IgD-negative memory B cell (primary cell): ENCODE data around the gene KCNIP1. TPM values are rescaled to one million over a fixed set of nuclear protein-coding genes. Genes with fewer than 3 reads are reported as not detected.

Experiments used
- H3K27ac Mint-ChIP-seq, 3 donors: one replicate each; pipeline ENCODE4 v1.8.0; 2020 to 2022; ENCODE audit warnings: mild to moderate bottlenecking in 3 of 3, mixed read lengths in 3 of 3, moderate library complexity in 1 of 3
- H3K27me3 Mint-ChIP-seq: one replicate; pipeline ENCODE4 v1.8.0; 2021; ENCODE audit warnings: mixed read lengths
- H3K36me3 Mint-ChIP-seq: one replicate; pipeline ENCODE4 v1.8.0; 2020; ENCODE audit warnings: mild to moderate bottlenecking, mixed read lengths
- H3K4me1 Mint-ChIP-seq, 3 donors: one replicate each; pipeline ENCODE4 v1.8.0; 2020 to 2022; ENCODE audit warnings: mixed read lengths in 3 of 3, mild to moderate bottlenecking in 1 of 3
- H3K4me3 Mint-ChIP-seq, 4 donors: one replicate each; pipeline ENCODE4 v1.8.0; 2020 to 2022; ENCODE audit warnings: mild to moderate bottlenecking in 4 of 4, mixed read lengths in 4 of 4, moderate library complexity in 3 of 4
- H3K9me3 Mint-ChIP-seq, 3 donors: one replicate each; pipeline ENCODE4 v1.8.0; 2020 to 2021; ENCODE audit warnings: mixed read lengths in 3 of 3, mild to moderate bottlenecking in 1 of 3
- polyA plus RNA-seq: library from polyadenylated mRNA; unstranded; fragments of 300-500 nt; fragmentation: Illumina TruSeq; gene quantifications from one replicate; pipeline ENCODE4 v1.2.3, GENCODE V29; 2021

The KCNIP1 gene
- polyA plus RNA-seq, 1 donor from 2014 or later = not detected

DNA sequence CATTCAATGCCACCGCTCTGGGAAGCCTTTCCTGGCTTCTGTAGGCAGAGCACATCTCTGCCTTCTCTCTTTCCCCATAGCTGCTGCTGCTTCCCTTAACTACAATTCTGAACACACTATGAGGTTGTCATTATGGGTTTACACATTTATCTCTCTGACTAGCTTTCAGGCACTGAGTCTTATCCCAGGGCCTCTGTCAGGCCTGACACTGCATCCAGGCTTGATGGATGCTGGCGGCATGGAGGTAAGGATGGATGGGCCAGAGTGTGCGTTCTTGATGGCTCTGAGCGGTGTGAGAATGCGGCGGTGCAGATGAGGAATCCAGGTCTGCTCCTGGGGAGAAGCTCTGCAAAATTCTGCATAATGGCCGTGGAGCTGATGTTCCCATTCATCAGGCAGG is 6.3 kb downstream of the KCNIP1 start:
- H3K4me1 Mint-ChIP-seq = no peaks in the 10 kb centered on the region
- no peaks in the 10 kb centered on the region for H3K36me3 Mint-ChIP-seq
- peaks cover 11% of the 10 kb centered on the region for H3K27me3 Mint-ChIP-seq
- no peak overlapping the region for H3K4me3 Mint-ChIP-seq
- H3K27ac Mint-ChIP-seq = no peak overlapping the region
- no peaks in the 10 kb centered on the region for H3K9me3 Mint-ChIP-seq

GRCh38 chr5:170510559-170510958 is 6.7 kb downstream of the KCNIP1 start:
- H3K9me3 Mint-ChIP-seq = no peaks in the 10 kb centered on the region
- no peak overlapping the region for H3K4me3 Mint-ChIP-seq
- H3K27me3 Mint-ChIP-seq = peaks cover 9% of the 10 kb centered on the region

DNA sequence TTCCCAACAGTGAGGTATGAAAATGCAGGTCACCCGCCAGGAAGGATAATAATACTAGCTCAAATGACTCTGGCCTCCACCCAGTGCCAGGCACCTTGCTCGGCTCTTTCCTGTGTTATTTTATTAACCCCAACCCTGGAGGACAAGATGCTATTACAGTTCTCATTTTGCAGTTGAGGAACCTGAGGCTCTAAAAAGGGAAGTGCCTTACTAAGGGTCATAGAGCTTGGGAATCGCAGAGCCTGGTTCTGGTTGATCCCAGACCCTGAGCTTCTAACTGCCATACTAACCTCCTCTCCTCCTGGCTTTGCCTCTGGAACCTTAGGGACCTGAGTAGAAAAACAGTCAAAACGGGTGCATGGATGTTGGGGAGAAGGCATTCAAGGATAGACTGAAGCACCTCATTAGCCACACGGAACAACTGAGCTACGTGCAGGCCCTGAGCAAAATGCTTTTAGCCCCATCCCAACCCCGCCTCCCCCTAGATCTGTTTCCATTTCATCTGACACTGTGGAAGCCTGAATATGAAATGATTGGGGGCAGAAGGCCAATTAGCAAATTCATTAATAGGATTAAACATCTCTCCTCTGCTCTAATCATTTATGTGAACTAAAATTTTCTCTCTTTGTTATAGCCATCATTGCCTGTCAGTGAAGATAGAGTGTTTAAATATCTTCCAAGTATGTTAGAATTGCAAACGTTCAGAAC is 7.9 kb downstream of the KCNIP1 start:
- H3K9me3 Mint-ChIP-seq = no peaks in the 10 kb centered on the region
- no peaks in the 10 kb centered on the region for H3K4me1 Mint-ChIP-seq
- H3K4me3 Mint-ChIP-seq = no peak overlapping the region
- no peak overlapping the region for H3K27ac Mint-ChIP-seq
- peaks cover 6% of the 10 kb centered on the region for H3K27me3 Mint-ChIP-seq
- H3K36me3 Mint-ChIP-seq = no peaks in the 10 kb centered on the region

More at GRCh38 chr5:170510559-170510958, 6.7 kb downstream of the KCNIP1 start:
- Mint-ChIP-seq H3K27ac (no peak overlapping the region), H3K36me3 (no peaks in the 10 kb centered on the region), H3K4me1 (no peaks in the 10 kb centered on the region)

- H3K9me3 Mint-ChIP-seq = no peaks in the 10 kb centered on the region
- no peaks in the 10 kb centered on the region for H3K4me1 Mint-ChIP-seq
- no peak overlapping the region for H3K27ac Mint-ChIP-seq
- no peak overlapping the region for H3K4me3 Mint-ChIP-seq
- no peaks in the 10 kb centered on the region for H3K36me3 Mint-ChIP-seq
- no peaks in the 10 kb centered on the region for H3K27me3 Mint-ChIP-seq
Measured at GRCh38 chr5:170513856-170514525, 10.2 kb downstream of the KCNIP1 start.

DNA sequence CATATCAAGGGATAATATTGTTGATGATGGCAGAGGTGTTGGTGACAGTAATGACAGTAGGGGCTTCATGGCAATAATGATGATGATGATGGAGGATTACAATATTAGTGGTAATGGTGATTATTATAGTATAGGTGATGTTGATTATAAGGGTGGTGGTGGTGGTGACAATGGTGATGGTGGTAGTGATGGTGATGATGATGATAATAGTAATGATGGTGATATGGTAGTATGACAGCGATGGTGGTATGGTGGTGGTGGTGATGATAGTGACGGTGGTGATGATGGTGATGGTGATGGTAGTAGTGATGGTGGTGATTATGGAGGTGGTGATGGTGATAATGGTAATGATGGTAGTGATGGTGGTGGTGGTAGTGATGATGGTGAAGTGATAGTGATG is 13.6 kb downstream of the KCNIP1 start:
- H3K36me3 Mint-ChIP-seq = peaks cover 2% of the 10 kb centered on the region
- H3K27me3 Mint-ChIP-seq = no peaks in the 10 kb centered on the region
- no peak overlapping the region for H3K4me3 Mint-ChIP-seq
- H3K9me3 Mint-ChIP-seq = peaks cover 0 to 3% (median 0%) of the 10 kb centered on the region in 3 donors
- no peaks in the 10 kb centered on the region for H3K4me1 Mint-ChIP-seq
- no peak overlapping the region for H3K27ac Mint-ChIP-seq

- Mint-ChIP-seq H3K9me3 (peaks cover 0 to 3% (median 0%) of the 10 kb centered on the region in 3 donors), H3K4me1 (no peaks in the 10 kb centered on the region), H3K4me3 (no peak overlapping the region), H3K36me3 (peaks cover 2% of the 10 kb centered on the region), H3K27me3 (no peaks in the 10 kb centered on the region), H3K27ac (no peak overlapping the region)
Measured at GRCh38 chr5:170518277-170518676, 14.5 kb downstream of the KCNIP1 start.

GRCh38 chr5:170519549-170519948 is 15.7 kb downstream of the KCNIP1 start:
- Mint-ChIP-seq H3K27me3 (peaks cover 2% of the 10 kb centered on the region), H3K4me3 (no peak overlapping the region)

GRCh38 chr5:170520372-170520771 is 16.6 kb downstream of the KCNIP1 start:
- Mint-ChIP-seq H3K27me3 (peaks cover 2% of the 10 kb centered on the region), H3K9me3 (peaks cover 0 to 3% (median 2%) of the 10 kb centered on the region in 3 donors), H3K4me1 (no peaks in the 10 kb centered on the region), H3K4me3 (no peak overlapping the region), H3K36me3 (peaks cover 2% of the 10 kb centered on the region), H3K27ac (no peak overlapping the region)

More at GRCh38 chr5:170519549-170519948, 15.7 kb downstream of the KCNIP1 start:
- Mint-ChIP-seq H3K27ac (no peak overlapping the region), H3K36me3 (peaks cover 2% of the 10 kb centered on the region), H3K9me3 (peaks cover 0 to 3% (median 2%) of the 10 kb centered on the region in 3 donors), H3K4me1 (no peaks in the 10 kb centered on the region)

DNA sequence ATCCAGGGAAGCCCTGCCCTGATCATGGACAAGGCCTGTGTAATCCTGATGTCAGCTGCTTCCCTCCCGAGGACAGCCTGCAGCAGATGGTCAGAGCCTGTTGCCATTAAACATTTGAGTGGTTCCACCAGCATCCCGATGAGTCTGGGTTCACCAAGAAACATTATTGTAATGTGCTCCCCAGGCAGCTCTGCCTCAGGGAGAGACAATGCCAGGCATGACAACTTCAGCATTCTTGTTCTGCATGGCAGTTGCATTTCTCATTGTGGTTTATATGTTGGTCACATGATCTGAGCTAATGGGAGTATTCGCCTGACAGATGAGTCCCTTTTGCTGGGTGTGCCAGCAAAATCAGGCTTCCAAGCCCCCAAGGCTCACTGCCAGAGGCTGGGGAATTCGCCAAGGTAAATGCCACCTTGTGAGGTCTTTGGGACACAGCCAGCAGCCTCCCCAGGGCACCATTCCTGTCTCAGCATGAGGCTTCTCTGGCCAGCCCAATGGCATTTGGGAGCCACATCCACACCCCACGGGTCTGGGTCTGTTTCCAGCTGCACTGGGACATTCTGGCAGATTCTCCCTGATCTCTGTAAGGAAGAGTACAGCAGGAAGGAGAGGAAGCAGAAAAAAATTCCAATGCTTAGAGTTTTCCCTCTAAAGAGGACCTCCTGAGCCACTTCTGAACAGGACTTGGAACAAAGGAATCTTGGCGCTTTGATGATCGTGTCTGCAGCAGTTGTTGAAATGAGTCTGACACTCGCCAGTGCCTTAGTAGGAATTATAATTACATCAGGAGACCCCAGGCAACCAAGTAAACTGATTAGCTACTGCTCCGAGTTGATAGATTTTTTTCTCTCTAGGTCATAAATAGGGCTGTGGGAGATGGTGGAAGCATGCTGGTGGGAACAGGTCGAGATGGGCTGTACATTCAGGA is 18.7 kb downstream of the KCNIP1 start:
- H3K4me3 Mint-ChIP-seq = peak overlapping the region in 1 of 4 donors; percentile 63
- H3K9me3 Mint-ChIP-seq = peaks cover 0 to 3% (median 2%) of the 10 kb centered on the region in 3 donors
- H3K27me3 Mint-ChIP-seq = peaks cover 2% of the 10 kb centered on the region
- H3K36me3 Mint-ChIP-seq = peaks cover 2% of the 10 kb centered on the region
- H3K27ac Mint-ChIP-seq = no peak overlapping the region
- no peaks in the 10 kb centered on the region for H3K4me1 Mint-ChIP-seq

DNA sequence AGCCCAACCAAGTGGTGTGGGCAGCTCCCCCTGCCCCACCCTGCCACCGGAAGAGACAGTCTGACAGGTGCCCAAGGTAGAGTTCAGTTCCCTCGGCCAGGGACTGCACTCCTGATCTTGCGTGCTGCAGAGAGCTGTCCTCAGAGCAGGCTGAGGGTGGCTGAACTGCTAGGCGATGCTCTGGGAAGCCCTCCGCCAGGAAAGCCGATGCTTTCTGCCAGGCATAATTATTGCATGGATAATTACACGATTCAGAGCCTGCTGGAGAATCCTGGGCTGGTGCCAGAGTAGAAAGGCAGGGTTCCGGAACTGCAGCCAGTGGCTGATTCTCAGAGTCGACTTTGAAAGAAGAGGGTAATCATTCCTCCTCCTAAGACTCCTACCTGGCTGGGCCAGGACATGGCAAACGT is 19.3 kb downstream of the KCNIP1 start:
- Mint-ChIP-seq H3K27ac (no peak overlapping the region), H3K9me3 (peaks cover 0 to 3% (median 2%) of the 10 kb centered on the region in 3 donors), H3K4me1 (no peaks in the 10 kb centered on the region), H3K36me3 (peaks cover 2% of the 10 kb centered on the region), H3K4me3 (no peak overlapping the region), H3K27me3 (peaks cover 2% of the 10 kb centered on the region)

DNA sequence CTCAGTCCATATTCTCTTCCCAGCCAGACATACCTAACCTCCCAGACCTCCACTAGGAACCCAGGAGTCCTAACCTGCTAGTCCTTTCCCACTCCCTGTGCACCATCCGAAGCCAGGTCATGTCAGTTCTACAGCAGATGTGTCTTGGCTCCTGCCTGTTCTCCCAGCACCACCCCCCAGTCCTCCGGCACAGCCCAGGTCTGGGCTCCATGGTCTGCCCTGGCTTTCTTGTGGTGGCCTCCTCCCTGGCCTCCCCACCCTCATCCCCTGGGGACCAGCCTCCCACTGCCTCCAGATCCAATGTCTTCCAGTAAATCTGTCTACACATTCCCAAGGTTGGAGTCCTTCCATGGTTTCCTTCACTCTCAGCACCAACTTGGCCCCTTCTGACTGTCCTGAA is 20.0 kb downstream of the KCNIP1 start:
- H3K4me1 Mint-ChIP-seq = no peaks in the 10 kb centered on the region
- H3K4me3 Mint-ChIP-seq = no peak overlapping the region
- H3K27ac Mint-ChIP-seq = peak overlapping the region in 1 of 3 donors; percentile 7
- H3K36me3 Mint-ChIP-seq = peaks cover 2% of the 10 kb centered on the region
- H3K9me3 Mint-ChIP-seq = peaks cover 0 to 3% (median 2%) of the 10 kb centered on the region in 3 donors
- H3K27me3 Mint-ChIP-seq = peaks cover 2% of the 10 kb centered on the region

GRCh38 chr5:170524576-170524975 is 20.8 kb downstream of the KCNIP1 start:
- H3K27me3 Mint-ChIP-seq = peaks cover 2% of the 10 kb centered on the region
- peaks cover 0 to 3% (median 2%) of the 10 kb centered on the region in 3 donors for H3K9me3 Mint-ChIP-seq
- no peak overlapping the region for H3K27ac Mint-ChIP-seq
- H3K36me3 Mint-ChIP-seq = peaks cover 2% of the 10 kb centered on the region
- H3K4me3 Mint-ChIP-seq = no peak overlapping the region
- no peaks in the 10 kb centered on the region for H3K4me1 Mint-ChIP-seq

DNA sequence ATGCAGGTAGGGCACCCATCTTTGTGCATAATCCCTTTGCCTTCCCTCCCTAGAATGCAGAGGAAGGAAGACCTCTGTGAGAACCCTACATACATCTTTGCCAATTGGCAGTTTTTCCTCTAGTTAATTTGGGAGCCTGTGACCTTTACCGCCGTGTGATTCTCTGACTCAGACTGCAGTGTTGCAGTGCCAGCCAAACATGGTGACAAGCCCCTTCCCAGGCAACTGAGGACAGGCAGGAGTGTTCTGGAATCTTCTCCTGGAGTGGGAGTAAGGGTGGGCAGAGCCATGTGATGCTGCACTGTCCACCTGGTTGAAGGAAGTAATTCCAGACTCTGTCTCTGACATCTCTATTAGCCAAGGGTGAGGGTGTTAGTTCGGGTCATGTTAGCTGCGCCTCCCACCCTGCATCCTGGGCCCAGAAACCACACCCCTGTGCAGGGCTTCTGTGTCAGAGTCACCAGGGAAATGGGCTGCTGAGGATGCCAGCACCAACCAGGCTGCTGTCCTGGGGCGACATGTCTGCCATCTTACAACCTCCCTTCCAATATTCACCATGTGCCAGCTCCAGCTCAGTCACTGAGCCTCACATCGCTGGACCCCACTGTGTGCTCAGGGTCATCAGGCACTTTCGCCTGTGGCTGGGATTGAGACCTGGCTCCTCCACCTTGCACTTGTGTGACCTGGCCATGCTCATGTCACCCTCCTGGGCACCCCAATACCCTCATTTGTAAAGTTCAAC is 21.8 kb downstream of the KCNIP1 start:
- H3K4me3 Mint-ChIP-seq = no peak overlapping the region
- H3K27me3 Mint-ChIP-seq = peaks cover 2% of the 10 kb centered on the region
- H3K27ac Mint-ChIP-seq = no peak overlapping the region
- peaks cover 0 to 3% (median 2%) of the 10 kb centered on the region in 3 donors for H3K9me3 Mint-ChIP-seq
- H3K4me1 Mint-ChIP-seq = no peaks in the 10 kb centered on the region
- H3K36me3 Mint-ChIP-seq = peaks cover 2% of the 10 kb centered on the region

DNA sequence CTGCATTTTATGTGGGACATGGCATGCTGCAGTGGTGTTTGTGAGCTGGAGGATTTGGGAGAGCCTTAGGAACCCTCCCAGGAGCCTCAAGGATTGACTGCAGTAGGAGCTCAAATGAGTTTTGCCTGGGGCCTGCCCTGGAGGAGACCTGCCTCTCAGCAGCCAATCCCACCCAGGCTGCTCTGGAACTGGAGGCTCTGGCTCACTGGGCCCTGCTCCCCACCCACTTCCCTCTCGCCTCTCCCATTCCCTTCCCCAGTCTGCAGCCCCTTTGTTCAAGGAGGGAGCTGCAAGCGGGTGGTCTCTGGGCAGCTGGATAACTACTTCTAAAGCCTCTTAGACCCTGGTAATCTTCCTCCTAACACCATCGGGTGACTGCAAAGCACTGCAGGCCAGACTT is 24.2 kb downstream of the KCNIP1 start:
- Mint-ChIP-seq H3K4me3 (no peak overlapping the region), H3K27me3 (peaks cover 5% of the 10 kb centered on the region), H3K4me1 (no peaks in the 10 kb centered on the region), H3K36me3 (no peaks in the 10 kb centered on the region), H3K9me3 (peaks cover 0 to 2% (median 0%) of the 10 kb centered on the region in 3 donors), H3K27ac (no peak overlapping the region)
